Prostate gland (tissue), 2 donors: Measurements from ENCODE around the gene PGBD1. TPM values are rescaled to one million over a fixed set of nuclear protein-coding genes. Genes with fewer than 3 reads are reported as not detected.

Source experiments
- DNase-seq: peaks from one replicate; pipeline ENCODE4 v3.0.0-alpha.2; 2019; ENCODE audit warnings: low spot score
- H3K27ac ChIP-seq, 2 donors: fragments of 200-600 bp; sonication (generic); 2 replicates each; pipeline ENCODE4 v1.5.1; 2017 to 2019
- H3K27me3 ChIP-seq: fragments of 200-600 bp; sonication (generic); replicated peaks from 2 replicates; pipeline ENCODE4 v1.5.1; 2019; ENCODE audit not compliant: insufficient read depth
- H3K36me3 ChIP-seq, 2 donors: fragments of 200-600 bp; sonication (generic); 1 replicate in 1 of 2; 2 replicates in 1 of 2; pipeline versions ENCODE4 v1.5.1 to v1.8.1; 2017 to 2019
- H3K4me1 ChIP-seq: fragments of 200-600 bp; sonication (generic); replicated peaks from 2 replicates; pipeline ENCODE4 v1.5.1; 2019
- H3K4me3 ChIP-seq, 2 donors: fragments of 200-600 bp; sonication (generic); 2 replicates each; pipeline ENCODE4 v1.5.1; 2017 to 2019
- H3K9me3 ChIP-seq: fragments of 200-600 bp; sonication (generic); 2 replicates; pipeline ENCODE4 v1.5.1; 2017
- CTCF ChIP-seq, 4 experiments: fragments of 200-600 bp in 2 of 4; fragments of 450-650 bp in 2 of 4; sonication (generic) in 2 of 4; IDR thresholded peaks; 1 replicate in 3 of 4; 2 replicates in 1 of 4; pipeline ENCODE4 v1.5.1; 2016 to 2019; ENCODE audit warnings: antibody characterized with exemption in 4 of 4, mild to moderate bottlenecking in 2 of 4, moderate library complexity in 2 of 4
- POLR2A ChIP-seq: fragments of 450-650 bp; IDR thresholded peaks from one replicate; pipeline ENCODE4 v1.6.1; 2016; ENCODE audit warnings: antibody characterized with exemption, mild to moderate bottlenecking
- POLR2AphosphoS5 ChIP-seq: sonication (generic); formaldehyde crosslinking; IDR thresholded peaks from one replicate; pipeline ENCODE4 v1.6.1; 2017; ENCODE audit warnings: antibody characterized with exemption
- WGBS: methylation state at CpG from one replicate; pipeline ENCODE4 v1.1.5; 2018; 5-methylcytosine and 5-hydroxymethylcytosine counted together
- intact Hi-C: fragments of 100-400 bp; cut with DNase I; formaldehyde crosslinking; loops from one replicate; pipeline ENCODE4 v1.14.2; 2022
- total RNA-seq, 2 donors: library from RNA; depleted of rRNA; stranded (reverse); fragments of >200 nt; gene quantifications; one replicate each; pipeline ENCODE4 v1.1.0, GENCODE V29; 2016

Gene PGBD1
- total RNA-seq, 2 donors from 2014 or later: 4.2 to 4.6 TPM

- WGBS: 5% methylated on average over 24 of the region's 24 CpGs
- Histone ChIP-seq H3K9me3 (no peaks in the 10 kb centered on the region), H3K27ac (peak overlapping the region; percentile 97 to 99), H3K4me1 (no peaks in the 10 kb centered on the region), H3K36me3 (no peaks in the 10 kb centered on the region), H3K27me3 (no peaks in the 10 kb centered on the region), H3K4me3 (peak overlapping the region; percentile 56 to 60)
- TF ChIP-seq CTCF (IDR thresholded peaks at IDR 0.05): no peak
- no peak for TF ChIP-seq POLR2AphosphoS5
- no peak for TF ChIP-seq POLR2A
- DNase-seq: peak; percentile 31
- intact Hi-C loops: loop anchor here (5.0 kb wide), 2 partner anchors 69 to 199 kb away; partner anchors contain the start of gene ZSCAN26
These were observed 55.1 kb downstream of the PGBD1 start for GRCh38 chr6:28336284-28337120.

- no peaks in the 10 kb centered on the region for H3K27me3 ChIP-seq
- no peak for DNase-seq
- no peaks in the 10 kb centered on the region for H3K9me3 ChIP-seq
- no peaks in the 10 kb centered on the region for H3K36me3 ChIP-seq
- intact Hi-C loops: loop anchor here (5.0 kb wide), 2 partner anchors 70 to 200 kb away; partner anchors contain the start of gene ZSCAN26
- H3K4me3 ChIP-seq: no peak overlapping the region
- peak overlapping the region; percentile 97 to 99 for H3K27ac ChIP-seq
- H3K4me1 ChIP-seq: no peaks in the 10 kb centered on the region
- TF ChIP-seq POLR2AphosphoS5 (no peak), CTCF (IDR thresholded peaks at IDR 0.05) (no peak)
These were observed 55.7 kb downstream of the PGBD1 start for GRCh38 chr6:28337121-28337520.

- H3K9me3 ChIP-seq: no peaks in the 10 kb centered on the region
- H3K27ac ChIP-seq: no peak overlapping the region
- DNase-seq: no peak
- 93% methylated on average over 1 of the region's 1 CpG for WGBS
- H3K27me3 ChIP-seq: no peaks in the 10 kb centered on the region
- H3K4me1 ChIP-seq: no peaks in the 10 kb centered on the region
- no peak overlapping the region for H3K4me3 ChIP-seq
- no peak for TF ChIP-seq POLR2A
- TF ChIP-seq POLR2AphosphoS5: no peak
- TF ChIP-seq CTCF (IDR thresholded peaks at IDR 0.05): no peak
- no peaks in the 10 kb centered on the region for H3K36me3 ChIP-seq
- intact Hi-C loops: no loop called here
These were observed 59.1 kb downstream of the PGBD1 start for GRCh38 chr6:28340310-28341095.

- Histone ChIP-seq H3K27ac (no peak overlapping the region), H3K36me3 (no peaks in the 10 kb centered on the region), H3K27me3 (no peaks in the 10 kb centered on the region), H3K9me3 (no peaks in the 10 kb centered on the region), H3K4me3 (no peak overlapping the region), H3K4me1 (no peaks in the 10 kb centered on the region)
- DNase-seq: no peak
- TF ChIP-seq POLR2AphosphoS5 (no peak), POLR2A (no peak), CTCF (IDR thresholded peaks at IDR 0.05) (no peak)
- 63% methylated on average over 1 of the region's 1 CpG for WGBS
- intact Hi-C loops: no loop called here
These were observed 62.7 kb downstream of the PGBD1 start for GRCh38 chr6:28343898-28344677.
